Suppressor macrophage (primary cell): ENCODE data around the gene SCUBE3.
A peak's percentile ranks its signal among the peaks of the same experiment; 100 is the strongest.

ENCODE experiments used
- DNase-seq, 4 experiments: peaks; one replicate each; pipeline ENCODE4 v3.0.0-alpha.2; 2020 to 2022

The SCUBE3 gene

DNA sequence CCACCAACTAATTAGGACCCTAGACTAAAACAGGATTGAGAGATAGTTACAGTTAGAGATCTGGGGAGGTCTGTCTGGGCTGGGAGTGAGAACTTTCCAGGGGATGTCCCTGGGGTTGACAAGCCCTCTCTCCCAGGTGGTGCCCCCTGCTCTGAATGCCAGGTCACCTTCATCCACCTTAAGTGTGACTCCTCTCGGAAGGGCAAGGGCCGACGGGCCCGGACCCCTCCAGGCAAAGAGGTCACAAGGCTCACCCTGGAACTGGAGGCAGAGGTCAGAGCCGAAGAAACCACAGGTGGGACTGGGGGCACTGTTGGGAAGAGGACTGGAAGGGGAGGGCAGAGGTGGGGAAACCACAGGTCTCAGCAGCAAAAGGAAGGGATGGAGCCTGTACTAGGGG lies 28.7 kb downstream of the SCUBE3 start:
- no peak for DNase-seq

DNA sequence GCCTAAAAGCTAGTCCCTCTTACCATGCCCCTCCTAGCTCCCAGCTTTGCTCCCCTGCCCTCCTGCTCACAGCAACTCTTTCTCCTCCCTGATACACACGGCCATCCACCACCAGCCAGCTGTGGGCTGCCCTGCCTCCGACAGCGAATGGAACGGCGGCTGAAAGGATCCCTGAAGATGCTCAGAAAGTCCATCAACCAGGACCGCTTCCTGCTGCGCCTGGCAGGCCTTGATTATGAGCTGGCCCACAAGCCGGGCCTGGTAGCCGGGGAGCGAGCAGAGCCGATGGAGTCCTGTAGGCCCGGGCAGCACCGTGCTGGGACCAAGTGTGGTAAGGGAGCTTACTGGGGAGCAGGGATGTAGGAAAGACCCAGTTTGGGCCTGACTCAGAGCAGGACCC lies 29.1 kb downstream of the SCUBE3 start:
- no peak for DNase-seq

DNA sequence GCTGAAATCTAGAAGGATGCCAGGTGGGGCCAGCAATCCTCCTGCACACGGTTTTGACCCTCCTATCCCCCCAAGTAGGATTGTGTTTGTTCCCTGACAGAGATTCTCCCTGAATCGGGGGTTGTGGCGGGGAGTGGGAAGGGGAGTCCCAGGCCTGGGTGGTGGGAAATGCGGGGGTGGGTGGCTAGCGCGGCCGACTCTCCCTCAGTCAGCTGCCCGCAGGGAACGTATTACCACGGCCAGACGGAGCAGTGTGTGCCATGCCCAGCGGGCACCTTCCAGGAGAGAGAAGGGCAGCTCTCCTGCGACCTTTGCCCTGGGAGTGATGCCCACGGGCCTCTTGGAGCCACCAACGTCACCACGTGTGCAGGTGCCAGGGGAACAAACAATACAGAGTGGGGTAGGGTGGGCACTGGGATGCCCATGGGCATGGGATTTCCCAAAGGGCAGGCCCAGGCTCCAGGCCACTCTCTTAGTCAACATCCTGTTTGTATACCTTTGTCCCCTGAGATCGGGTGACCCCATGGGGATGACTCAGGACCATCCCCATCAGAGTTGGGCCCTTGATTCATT lies 29.7 kb downstream of the SCUBE3 start:
- DNase-seq: no peak

DNA sequence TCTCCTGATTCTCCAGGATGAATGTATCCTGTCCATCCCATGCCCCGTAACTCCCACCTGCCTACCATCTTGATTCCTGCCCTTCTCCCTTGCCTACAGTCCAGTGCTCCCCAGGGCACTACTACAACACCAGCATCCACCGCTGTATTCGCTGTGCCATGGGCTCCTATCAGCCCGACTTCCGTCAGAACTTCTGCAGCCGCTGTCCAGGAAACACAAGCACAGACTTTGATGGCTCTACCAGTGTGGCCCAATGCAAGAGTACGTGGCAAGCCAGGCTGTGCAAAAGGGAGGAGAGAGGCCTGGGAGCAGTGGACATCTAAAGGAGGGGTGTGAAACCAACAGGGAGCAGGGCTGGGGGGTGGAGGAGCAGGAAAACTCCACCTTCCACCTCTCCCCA lies 30.8 kb downstream of the SCUBE3 start:
- DNase-seq: no peak

DNA sequence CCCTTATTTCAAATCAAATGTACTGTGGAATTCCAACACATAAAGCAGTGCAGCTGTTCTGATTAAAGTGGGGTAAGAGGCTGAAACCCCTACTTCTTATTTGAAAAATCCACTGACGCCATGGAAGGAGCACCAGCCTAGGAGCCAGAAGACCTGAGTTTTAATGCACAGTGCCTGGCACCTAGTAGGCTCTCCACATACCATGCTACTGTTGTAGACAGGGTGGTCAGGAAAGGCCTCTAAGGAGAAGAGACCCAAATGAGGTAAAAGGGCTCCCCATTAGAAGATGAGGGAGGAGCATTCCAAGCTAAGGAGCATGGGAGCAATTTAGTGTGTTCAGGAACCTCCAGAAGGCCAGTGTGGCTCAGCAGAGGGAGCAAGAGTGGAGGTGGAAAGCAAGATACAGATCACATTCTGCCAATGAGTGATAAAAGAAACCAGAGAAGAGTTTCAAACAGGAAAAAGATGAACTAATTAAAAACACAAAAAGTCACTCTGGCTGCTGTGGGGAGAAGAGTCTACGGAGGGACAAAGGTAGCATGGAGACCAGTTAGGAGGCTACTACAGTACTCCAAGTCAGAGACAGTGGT lies 34.0 kb downstream of the SCUBE3 start:
- DNase-seq: no peak

DNA sequence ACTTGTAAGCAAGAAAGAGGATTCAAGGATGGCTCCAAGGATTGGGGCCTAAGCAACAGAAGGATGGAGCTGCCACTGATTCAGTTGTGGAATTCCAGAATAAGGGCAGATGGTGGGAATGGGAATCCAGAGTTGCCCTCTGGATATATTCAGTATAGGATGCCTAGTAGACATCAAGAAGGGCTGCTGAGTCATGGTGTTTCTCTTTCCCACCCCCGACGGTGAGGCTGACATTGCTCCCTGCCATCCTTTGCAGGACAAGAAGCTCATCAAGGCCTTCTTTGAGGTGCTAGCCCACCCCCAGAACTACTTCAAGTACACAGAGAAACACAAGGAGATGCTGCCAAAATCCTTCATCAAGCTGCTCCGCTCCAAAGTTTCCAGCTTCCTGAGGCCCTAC lies 34.5 kb downstream of the SCUBE3 start:
- no peak for DNase-seq

DNA sequence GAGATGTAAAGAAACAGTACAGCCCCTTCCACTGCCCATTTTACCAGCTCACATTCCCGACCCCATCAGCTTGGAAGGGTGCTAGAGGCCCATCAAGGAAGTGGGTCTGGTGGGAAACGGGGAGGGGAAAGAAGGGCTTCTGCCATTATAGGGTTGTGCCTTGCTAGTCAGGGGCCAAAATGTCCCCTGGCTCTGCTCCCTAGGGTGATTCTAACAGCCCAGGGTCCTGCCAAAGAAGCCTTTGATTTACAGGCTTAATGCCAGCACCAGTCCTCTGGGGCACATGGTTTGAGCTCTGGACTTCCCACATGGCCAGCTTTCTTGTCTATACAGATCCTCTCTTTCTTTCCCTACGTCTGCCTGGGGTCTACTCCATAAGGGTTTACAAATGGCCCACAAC lies 35.2 kb downstream of the SCUBE3 start:
- no peak for DNase-seq

DNA sequence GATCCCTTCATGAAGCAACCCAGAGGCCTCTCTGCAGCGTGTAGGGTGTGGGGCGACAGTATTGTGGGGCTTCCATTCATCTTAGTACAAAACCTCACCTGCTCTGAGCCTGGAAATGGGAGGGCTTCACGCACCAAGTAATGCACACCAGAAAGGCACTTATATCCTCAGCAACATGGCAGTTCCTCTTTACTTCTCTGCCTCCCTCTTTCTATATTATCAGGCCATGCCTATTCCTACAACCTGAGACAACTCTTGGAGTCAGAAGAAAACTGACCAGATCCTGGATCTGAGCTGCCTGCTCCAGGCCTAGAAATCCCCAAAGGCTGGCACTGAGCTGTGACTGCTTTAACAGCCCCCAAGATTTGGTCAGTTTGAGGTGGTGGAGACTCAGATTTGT lies 38.2 kb downstream of the SCUBE3 start:
- no peak for DNase-seq

DNA sequence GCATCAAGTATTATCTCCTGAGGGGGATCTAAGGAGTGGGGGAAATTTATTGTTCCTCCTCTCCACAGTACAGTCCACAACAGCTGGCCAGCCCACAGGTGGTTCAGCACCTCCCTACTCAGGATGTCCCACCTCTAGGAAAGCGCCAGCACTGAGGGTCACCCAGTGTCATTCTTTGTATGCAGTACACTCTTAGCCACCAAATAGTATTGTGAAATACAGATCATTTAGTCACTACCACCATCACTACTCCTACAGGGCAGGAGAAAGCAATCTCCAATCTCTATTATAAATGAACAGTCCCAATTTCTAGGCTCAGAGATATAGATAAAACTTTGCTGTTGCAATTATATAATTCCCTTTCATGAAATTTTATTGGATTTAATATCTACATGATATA lies 39.5 kb downstream of the SCUBE3 start:
- no peak for DNase-seq

DNA sequence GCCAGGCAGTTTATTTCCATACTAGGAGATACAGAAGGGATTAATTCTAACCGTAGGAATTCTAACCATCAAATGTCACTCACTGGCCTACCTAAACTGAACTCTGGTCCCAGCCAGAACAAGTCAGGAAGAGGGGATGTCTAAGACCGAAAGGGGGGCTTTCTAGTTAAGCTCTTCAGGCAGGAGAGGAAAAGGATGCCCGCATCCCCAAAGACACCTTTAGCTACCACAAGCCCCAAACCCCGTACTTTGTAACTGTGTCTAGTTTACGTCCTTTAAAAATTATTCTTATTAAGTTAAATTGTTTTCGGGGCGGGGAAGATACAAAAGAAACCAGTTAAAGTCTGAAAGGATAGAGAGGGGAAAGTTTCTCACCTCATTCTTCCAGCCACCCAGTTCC lies 44.6 kb downstream of the SCUBE3 start:
- DNase-seq: no peak

DNA sequence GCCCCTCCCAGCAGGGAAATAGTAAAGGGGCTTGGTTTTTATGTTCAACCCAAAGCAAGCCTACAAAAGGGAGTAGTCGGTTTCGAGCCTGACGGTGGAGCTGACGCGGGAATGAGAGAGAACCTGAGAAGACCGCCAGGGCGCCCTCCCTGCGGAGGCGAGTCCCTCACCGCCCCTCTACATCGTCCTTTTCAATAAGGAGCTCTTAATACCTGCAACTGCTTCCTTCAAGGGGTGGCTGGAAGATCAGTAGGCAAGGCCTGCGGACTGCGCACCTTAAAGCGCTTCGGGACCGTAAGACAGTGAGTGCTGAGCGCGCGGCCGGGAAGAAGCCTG lies 45.1 kb downstream of the SCUBE3 start:
- DNase-seq: peak in 1 of 4 experiments; percentile 27

DNA sequence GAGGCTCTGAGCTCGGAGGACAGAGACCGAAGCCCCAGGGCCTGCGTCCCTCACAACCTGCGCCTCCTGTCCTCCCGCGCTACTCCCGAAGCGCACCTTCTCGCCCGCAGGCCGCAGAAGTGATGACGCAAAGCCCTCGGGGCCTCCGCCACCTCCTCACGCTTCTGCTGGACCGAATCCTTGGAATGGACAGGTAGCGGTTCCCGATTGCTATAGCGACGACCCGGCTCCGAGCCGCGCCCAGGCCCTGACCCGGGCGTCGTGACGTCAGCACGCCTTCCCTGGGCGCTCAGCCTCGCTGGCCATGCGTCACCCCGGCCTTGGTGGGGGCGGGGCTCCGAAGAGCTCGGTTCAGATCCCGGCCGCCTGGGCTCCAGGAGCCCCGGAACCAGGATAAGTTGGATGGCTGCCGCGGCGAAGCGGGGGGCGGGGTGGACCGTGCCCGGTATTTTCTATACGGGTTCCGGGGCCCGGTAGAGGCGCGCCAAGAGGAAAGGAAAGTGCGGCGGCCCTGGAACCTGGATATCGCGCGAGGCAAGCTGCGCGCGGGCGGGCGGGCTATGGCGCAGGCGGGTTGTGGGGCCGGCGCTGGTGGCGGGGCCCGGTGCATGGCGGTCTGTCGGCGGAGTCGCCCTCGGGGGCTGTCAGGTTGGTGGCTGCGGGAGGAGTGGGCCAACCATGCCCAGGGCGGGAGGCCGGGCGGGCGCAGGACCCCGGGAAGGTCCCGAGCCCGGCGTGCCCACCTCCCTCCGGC lies 45.6 kb downstream of the SCUBE3 start, which contains the start of gene ZNF76:
Gene ZNF76 (plus strand): TSS at position 542 of the 754 bp plus-strand sequence. CDS start 21,417 bp downstream, outside the sequence.
- DNase-seq: peak; percentile 98 to 99 (median 98)

DNA sequence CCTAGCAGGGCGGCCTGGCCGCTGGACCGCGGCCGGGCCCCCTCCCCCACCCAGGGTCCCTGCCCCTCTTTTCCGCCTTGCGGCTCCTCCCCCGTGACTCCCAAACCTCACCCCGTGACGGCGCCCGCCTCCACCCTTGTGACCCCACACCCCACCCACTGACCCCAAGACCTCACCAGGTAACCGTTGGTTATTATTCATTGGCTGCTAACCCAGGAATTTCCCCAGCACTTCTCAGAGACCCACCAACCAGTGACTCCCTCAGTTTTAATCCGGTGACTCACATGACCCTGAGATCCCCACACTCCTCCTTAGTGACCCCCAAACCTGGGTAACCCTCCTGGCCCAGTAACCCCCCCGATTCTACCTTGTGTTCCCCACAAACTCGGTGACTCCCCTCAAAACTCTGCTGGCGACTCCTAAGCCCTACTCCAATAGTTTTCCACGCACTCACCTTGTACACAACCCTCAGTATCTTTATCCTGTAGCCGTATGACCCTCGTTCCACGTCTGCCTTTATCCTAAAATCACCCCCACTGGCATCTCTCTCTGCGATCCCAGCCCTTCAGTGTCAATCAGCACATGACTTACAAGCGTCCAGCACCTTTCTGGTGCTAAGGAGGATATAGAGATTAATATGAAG lies 46.3 kb downstream of the SCUBE3 start:
- peak; percentile 67 to 85 (median 79) for DNase-seq

DNA sequence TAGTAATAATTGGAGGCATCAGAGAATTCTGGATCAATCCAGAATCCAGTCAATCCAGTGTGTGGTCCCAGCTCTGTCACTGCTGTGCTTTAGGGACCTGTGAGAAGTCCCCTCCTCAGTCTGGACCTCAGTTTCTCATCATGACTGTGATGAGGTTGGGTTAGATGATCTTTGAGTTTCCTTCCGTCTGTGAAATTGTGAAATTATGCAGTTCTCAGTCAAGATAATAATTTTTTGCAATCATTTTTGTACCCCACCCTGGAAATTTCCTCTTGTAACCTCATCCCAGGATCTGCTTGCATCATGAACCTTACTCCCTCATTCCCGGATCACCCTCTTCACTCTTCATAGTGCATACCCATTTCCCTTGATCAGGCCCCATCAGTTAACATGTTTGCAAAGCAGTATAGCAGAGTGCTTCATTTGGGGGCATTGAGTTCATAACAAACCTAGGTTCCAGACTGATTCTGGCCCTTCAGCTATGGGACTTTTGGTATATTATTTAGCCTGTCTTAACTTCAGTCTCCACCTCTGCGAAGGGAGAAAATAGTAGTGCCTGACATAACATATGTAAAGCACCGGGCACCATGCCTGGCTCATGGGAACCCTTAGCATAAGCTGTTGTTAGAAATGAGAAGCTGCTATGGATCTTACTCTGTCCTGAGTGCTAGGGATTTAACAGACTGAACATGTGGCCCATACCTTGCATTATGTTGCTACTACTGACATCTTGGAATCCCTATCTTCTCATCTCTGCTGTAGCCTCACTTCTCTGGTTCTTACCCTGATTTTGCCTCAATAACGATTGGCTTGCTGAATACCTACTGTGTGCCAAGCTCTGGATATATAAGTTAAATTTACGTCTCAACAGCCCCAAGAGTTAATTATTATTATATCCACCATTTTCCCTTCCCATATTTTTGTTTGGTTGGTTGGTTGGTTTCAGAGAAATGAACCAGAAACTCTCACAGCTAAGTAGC lies 47.1 kb downstream of the SCUBE3 start:
- DNase-seq: no peak

DNA sequence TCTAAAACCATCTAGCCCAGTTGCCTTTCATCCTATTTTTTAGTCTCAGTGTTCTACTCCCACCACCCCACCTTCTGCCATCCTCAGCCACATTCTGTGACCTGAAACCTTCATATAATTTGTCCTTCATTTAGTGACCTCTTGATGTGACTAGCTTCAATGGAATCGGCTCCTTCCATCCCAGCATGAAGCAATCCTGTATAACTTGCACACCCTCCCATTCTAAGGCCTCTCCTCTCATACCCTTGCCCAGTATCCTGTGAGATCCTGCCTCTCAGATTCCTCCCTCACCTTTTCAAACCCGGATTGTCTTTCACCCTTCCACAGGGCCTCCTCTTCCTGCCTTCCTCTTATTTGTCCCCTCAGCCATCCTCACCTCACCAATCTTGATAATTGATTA lies 48.8 kb downstream of the SCUBE3 start:
- no peak for DNase-seq

DNA sequence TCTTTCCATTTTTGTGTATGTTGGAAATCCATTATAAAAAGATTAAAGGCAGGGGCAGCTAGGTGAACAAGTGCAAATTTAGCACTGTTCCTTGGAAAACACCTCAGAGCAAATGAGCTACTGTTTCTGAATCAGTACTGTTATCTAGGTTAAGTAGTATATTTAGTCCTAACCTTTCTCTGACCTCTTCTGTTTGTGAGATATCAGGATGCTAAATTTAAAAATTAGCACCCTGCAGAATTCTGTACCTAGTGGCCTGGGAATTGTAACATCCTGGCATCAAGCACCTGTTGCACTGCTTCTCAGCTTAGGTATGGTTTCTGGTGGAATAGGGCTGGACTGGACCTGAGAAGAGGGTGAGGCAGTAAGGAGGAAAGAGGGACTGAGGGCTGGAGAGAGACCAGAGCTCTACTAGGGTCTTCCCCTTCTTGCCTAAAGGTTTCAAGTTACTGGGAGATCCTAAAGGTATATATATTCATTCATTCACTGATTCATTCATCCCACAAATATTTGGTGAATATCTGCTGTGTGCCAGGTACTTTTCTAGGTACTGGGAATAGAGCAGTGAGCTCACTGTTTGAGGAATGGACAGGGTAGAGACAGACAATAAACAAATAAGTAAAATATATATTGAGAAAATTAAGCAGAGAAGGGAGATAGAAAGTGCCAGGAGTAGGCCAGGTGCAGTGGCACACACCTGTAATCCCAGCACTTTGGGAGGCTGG lies 51.0 kb downstream of the SCUBE3 start:
- DNase-seq: no peak

DNA sequence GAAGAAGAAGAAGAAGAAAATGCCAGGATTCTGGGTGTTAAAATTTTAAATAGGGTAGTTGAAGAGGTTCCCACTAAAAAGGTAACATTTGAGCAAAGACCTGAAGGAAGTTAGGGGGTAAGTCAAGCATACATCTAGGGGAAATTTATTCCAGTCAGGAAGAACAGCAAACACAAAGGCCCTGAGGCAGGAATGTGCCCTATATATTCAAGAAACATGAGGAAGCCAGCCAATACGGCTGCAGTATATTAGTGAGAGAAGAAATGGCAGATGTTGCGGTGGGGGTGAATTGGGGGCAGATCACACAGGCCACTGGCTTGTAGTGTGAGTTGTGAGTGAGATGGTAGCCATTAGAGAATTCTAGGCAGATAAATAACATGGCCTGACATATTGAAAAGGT lies 51.8 kb downstream of the SCUBE3 start:
- DNase-seq: no peak

DNA sequence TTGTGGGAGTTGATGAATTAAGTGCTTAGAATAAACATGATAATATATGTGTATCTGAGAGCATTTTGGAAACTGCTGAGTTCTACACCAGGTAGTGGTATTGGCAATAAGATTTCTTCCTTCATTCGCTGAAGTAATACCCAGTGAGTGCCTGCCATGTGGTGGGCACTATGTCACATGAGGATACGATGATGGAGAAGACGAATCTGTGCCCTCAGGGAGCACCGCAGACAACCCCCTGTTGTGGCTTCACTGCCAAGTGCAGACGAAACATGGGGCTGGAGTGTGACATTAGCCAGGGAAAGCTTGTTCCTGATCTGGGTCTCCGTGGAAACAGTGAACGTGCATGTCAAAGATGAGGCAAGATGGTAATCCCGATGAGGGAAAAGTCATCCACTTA lies 53.7 kb downstream of the SCUBE3 start:
- no peak for DNase-seq

DNA sequence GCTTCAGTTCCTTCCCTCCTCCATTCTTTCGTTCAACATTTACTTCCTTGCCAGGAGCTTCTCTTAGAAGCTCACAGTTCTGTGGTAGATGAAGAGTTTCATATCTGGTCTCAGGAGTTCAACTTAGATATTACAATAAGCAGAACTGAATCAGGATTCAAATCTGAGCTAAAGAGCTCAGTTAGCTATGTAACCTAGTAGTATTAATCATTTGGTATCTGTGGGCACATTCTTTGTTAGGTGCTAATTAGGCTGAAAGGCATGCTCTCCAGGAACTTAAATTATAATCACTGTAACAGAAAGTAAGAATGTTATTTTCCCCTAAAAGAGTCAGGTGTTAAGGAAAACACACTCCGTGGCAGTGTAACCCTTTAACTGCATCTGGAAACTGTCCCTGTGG lies 54.1 kb downstream of the SCUBE3 start:
- DNase-seq: no peak

DNA sequence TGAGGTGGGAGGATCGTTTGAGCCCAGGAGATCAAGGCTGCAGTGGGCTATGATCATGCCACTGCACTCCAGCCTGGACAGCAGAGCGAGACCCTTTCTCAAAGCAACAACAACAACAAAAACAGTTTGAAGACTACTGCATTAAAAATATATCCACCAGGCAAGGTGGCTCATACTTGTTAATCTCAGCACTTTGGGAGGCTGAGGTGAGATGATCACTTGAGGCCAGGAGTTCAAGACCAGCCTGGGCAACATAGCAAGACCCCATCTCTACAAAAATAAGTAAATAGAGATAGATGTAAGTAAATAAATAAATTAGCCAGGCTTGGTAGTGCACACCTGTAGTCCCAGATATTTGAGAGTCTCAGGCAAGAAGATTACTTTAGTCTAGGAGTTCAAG lies 58.2 kb downstream of the SCUBE3 start:
- no peak for DNase-seq

DNA sequence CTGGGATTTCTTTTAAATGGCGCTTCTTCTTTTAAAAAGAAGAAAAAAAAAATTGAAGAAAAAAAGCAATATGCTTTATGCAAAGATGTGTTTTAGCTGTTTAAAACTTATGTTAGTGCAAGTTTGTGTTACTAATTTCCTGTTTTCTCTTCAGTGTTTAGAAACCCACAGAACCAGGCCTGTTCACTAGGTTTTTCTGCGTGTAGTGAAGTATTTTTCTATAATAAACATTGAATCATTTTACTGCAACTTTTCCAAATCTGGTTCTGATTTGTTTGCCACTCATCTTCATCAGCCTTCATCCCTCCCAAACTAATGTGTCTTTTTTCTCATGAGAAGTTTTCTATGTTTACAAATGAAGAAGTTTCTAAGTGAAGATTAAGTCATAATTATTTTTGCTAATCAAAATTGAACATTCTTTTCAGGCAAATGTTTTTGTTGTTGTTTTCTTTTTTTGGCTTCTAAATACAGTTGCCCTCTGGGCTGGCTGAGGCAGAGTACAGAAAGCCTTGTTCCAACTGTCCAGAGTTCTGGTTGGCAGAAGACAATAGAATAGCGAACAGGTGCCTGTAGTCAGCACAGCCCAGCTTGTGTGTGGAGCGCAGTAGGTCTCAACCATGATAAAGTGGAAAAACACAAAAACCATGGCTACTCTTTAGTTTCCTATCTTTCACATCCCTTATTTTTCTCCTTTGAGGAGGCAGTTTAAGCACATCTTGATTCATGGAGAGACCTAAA lies 60.2 kb downstream of the SCUBE3 start:
- DNase-seq: no peak
